ENCODE results near the gene SPATA16. TPM values are rescaled to one million over a fixed set of nuclear protein-coding genes. Genes with fewer than 3 reads are reported as not detected.

Gene SPATA16
- total RNA-seq, 4 donors from 2014 or later: not detected

DNA sequence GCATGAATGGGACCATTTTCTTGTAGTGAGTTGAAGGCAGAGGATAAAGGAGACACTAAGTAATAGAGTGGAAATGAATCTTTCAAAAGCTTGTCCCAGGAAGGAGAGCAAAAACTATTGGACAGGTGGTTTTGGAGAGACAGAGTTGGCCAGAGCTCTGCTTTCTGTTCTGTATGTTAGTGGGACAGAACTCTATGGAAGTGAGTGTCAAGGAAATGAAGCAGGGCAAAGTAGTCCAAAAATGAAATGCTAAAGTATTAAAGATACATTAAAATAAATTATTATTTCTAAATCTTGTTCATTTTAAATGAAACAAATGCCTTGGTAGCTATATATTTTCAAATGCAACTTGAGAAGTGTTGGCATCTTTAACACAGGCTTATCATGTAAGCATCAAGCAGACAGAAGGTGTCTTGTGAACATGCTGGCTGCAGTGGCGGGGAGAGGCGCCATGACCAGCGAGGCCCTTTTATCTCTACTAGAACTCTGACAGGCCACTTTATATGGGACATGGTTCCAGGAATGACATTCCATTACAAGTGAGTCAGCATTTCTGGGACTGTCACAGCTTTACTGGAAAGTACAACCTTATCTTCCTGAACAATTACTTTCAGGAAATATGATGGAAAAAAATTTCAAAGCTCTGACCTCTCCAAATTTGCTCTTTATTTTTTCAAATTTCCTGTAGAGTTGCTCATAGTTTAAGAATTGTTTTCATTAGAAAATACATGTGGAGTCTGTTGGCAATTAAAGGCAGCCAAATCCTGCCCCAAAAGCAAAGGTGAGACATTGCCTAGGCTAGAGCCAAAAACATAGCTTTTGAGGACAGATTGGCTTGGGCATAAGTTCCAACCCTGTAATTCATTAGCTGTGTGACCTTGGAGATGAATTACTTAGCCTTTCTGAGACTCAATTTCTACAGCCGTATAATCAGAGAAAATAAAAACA is 284.0 kb downstream of the SPATA16 start:
- no peaks in the 10 kb centered on the region for H3K9me3 ChIP-seq
- H3K27me3 ChIP-seq: no peaks in the 10 kb centered on the region
- TF ChIP-seq POLR2A (IDR thresholded peaks at IDR 0.05) (no peak), POLR2AphosphoS5 (IDR thresholded peaks at IDR 0.05) (no peak), EP300 (IDR thresholded peaks at IDR 0.05) (no peak)
- TF ChIP-seq, protein P1, sequence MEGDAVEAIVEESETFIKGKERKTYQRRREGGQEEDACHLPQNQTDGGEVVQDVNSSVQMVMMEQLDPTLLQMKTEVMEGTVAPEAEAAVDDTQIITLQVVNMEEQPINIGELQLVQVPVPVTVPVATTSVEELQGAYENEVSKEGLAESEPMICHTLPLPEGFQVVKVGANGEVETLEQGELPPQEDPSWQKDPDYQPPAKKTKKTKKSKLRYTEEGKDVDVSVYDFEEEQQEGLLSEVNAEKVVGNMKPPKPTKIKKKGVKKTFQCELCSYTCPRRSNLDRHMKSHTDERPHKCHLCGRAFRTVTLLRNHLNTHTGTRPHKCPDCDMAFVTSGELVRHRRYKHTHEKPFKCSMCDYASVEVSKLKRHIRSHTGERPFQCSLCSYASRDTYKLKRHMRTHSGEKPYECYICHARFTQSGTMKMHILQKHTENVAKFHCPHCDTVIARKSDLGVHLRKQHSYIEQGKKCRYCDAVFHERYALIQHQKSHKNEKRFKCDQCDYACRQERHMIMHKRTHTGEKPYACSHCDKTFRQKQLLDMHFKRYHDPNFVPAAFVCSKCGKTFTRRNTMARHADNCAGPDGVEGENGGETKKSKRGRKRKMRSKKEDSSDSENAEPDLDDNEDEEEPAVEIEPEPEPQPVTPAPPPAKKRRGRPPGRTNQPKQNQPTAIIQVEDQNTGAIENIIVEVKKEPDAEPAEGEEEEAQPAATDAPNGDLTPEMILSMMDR (IDR thresholded peaks at IDR 0.05): no peak
- DNase-seq (ENCODE audit: low spot score in 2 of 2): no peak
- H3K4me3 ChIP-seq: no peak overlapping the region
- H3K36me3 ChIP-seq: no peaks in the 10 kb centered on the region
- no peaks in the 10 kb centered on the region for H3K4me1 ChIP-seq
- 56% methylated on average over 4 of the region's 4 CpGs for WGBS
- H3K27ac ChIP-seq: no peak overlapping the region

DNA sequence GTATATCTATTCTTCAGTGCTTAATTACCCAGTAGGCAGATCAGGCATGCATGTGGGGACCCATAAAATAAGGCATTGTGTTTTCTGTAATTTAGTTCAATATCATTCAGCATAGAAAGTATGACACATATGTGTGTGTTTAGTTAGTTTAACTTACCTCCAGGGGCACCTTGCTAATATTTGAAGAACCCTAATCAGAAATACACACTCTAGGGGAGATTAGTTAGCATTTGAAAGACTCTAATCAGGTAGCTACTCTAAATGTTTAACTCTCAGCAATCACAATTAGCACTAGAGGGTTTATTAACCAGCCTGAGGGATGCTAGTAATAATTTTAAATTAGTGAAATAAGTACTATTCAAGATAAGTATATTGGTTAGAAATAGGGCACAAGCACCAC is 286.0 kb downstream of the SPATA16 start:
- no peaks in the 10 kb centered on the region for H3K4me1 ChIP-seq
- no peak for DNase-seq (ENCODE audit: low spot score in 2 of 2)
- no peaks in the 10 kb centered on the region for H3K27me3 ChIP-seq
- H3K27ac ChIP-seq: no peak overlapping the region
- H3K9me3 ChIP-seq: no peaks in the 10 kb centered on the region
- no peak overlapping the region for H3K4me3 ChIP-seq
- no peak for TF ChIP-seq POLR2A (IDR thresholded peaks at IDR 0.05)
- TF ChIP-seq EP300 (IDR thresholded peaks at IDR 0.05): no peak
- TF ChIP-seq POLR2AphosphoS5 (IDR thresholded peaks at IDR 0.05): no peak
- TF ChIP-seq, protein P1 (IDR thresholded peaks at IDR 0.05): no peak
- no peaks in the 10 kb centered on the region for H3K36me3 ChIP-seq

- TF ChIP-seq POLR2AphosphoS5 (IDR thresholded peaks at IDR 0.05): no peak
- TF ChIP-seq, protein P1 (IDR thresholded peaks at IDR 0.05): no peak
- TF ChIP-seq EP300 (IDR thresholded peaks at IDR 0.05): no peak
- no peak for TF ChIP-seq POLR2A (IDR thresholded peaks at IDR 0.05)
- Histone ChIP-seq H3K4me1 (no peaks in the 10 kb centered on the region), H3K27me3 (no peaks in the 10 kb centered on the region), H3K36me3 (no peaks in the 10 kb centered on the region), H3K27ac (no peak overlapping the region), H3K9me3 (no peaks in the 10 kb centered on the region), H3K4me3 (no peak overlapping the region)
- DNase-seq (ENCODE audit: low spot score in 2 of 2): no peak
- 52% methylated on average over 3 of the region's 3 CpGs for WGBS
These were observed 286.9 kb downstream of the SPATA16 start for GRCh38 chr3:172853921-172854666.

DNA sequence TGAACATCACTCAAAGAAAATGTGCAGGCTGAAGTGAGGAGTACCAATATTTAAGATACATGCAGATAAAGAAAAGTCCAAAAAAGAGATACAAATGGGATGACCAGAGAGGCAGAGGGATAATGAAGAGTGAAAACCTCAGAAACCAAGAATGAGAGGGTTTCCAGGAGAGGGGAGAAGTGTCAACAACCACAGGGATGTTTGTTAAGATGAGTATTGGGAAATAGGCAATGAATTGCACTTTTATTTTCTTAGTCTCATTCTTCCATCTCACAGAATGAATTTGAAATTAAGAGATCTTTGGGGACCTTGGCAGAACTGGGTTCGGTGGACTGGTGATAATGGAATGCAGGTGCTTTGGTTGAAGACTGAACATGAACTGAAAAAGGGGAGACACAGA is 288.0 kb downstream of the SPATA16 start:
- no peaks in the 10 kb centered on the region for H3K9me3 ChIP-seq
- no peak for TF ChIP-seq POLR2A (IDR thresholded peaks at IDR 0.05)
- TF ChIP-seq, protein P1 (IDR thresholded peaks at IDR 0.05): no peak
- no peak for TF ChIP-seq POLR2AphosphoS5 (IDR thresholded peaks at IDR 0.05)
- no peak for TF ChIP-seq EP300 (IDR thresholded peaks at IDR 0.05)
- no peak overlapping the region for H3K4me3 ChIP-seq
- no peaks in the 10 kb centered on the region for H3K36me3 ChIP-seq
- H3K27me3 ChIP-seq: no peaks in the 10 kb centered on the region
- DNase-seq (ENCODE audit: low spot score in 2 of 2): no peak
- no peak overlapping the region for H3K27ac ChIP-seq
- WGBS: 83% methylated on average over 1 of the region's 1 CpG
- no peaks in the 10 kb centered on the region for H3K4me1 ChIP-seq

DNA sequence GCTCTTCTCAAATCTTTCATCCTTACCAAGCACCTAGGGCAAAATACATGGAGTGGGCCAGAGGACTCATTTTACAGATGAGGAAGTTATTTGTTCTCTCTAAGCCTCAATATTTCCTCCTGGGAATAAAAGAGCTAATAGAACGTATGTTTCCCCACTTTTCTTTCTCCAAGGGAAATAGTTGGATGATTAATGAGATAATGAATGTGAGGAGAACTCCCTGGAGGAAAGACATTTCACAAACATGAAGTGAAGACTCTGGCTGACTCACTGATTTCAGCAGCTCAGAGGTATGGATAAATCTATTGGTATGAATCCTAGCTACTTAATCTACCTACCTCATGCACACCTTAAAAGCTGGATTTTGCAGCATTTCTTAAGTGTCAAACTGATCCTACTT is 292.1 kb downstream of the SPATA16 start:
- TF ChIP-seq, protein P1 (IDR thresholded peaks at IDR 0.05): no peak
- TF ChIP-seq EP300 (IDR thresholded peaks at IDR 0.05) (no peak), POLR2A (IDR thresholded peaks at IDR 0.05) (no peak), POLR2AphosphoS5 (IDR thresholded peaks at IDR 0.05) (no peak)
- Histone ChIP-seq H3K9me3 (no peaks in the 10 kb centered on the region), H3K27ac (no peak overlapping the region), H3K4me1 (no peaks in the 10 kb centered on the region), H3K27me3 (no peaks in the 10 kb centered on the region), H3K36me3 (no peaks in the 10 kb centered on the region), H3K4me3 (no peak overlapping the region)
- no peak for DNase-seq (ENCODE audit: low spot score in 2 of 2)
- WGBS: 24% methylated on average over 1 of the region's 1 CpG

All from suprapubic skin (tissue), 4 donors.